ENCODE data around the gene MTCH1. TPM values are rescaled to one million over a fixed set of nuclear protein-coding genes. Genes with fewer than 3 reads are reported as not detected.

The MTCH1 gene
- total RNA-seq, 1 experiment from 2014 or later: 178 TPM

DNA sequence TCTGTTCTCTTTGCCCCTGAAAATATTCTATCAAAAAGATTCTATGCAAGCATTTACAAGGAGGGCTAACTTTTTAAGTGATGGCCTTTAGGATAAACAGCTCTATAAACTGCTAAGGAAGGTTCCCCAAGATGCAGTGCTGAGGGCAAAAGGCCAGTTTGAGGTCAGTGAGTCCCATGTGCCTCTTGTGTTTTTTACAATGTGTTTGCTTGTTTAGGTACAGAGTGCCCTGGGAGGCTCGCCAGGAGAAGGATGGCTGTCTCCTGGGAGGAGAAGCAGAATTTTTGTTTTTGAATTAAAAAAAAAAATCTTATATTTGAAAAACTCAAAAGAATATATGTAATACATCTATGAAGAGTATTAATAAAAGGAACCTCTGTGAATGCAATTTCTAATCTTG, 12.8 kb downstream of the MTCH1 start:
- no TSS peak for BruUV-seq (replicated peaks)
- Histone ChIP-seq H3K4me3 (ENCODE audit: low read depth, low read length) (no peak overlapping the region), H3K27me3 (replicated peaks; ENCODE audit: control insufficient read depth, insufficient read depth, low read length) (no peaks in the 10 kb centered on the region), H3K4me1 (no peaks in the 10 kb centered on the region), H3K36me3 (ENCODE audit: control insufficient read depth, insufficient read depth, low read length) (peaks cover 8% of the 10 kb centered on the region), H3K9me3 (no peaks in the 10 kb centered on the region)
- intact Hi-C loops (cut with micrococcal nuclease; ENCODE audit: unreplicated experiment): no loop called here
- Mint-ChIP-seq H3K4me1 (ENCODE audit: low read depth, unreplicated experiment) (no peaks in the 10 kb centered on the region), H3K27ac (ENCODE audit: unreplicated experiment) (no peak overlapping the region), H3K27me3 (ENCODE audit: insufficient read depth, unreplicated experiment) (no peaks in the 10 kb centered on the region), H3K9me3 (ENCODE audit: unreplicated experiment) (no peaks in the 10 kb centered on the region), H3K36me3 (ENCODE audit: insufficient read depth, unreplicated experiment) (peaks cover 62% of the 10 kb centered on the region), H3K4me3 (ENCODE audit: unreplicated experiment) (no peak overlapping the region)
- TF ChIP-seq, protein P1, sequence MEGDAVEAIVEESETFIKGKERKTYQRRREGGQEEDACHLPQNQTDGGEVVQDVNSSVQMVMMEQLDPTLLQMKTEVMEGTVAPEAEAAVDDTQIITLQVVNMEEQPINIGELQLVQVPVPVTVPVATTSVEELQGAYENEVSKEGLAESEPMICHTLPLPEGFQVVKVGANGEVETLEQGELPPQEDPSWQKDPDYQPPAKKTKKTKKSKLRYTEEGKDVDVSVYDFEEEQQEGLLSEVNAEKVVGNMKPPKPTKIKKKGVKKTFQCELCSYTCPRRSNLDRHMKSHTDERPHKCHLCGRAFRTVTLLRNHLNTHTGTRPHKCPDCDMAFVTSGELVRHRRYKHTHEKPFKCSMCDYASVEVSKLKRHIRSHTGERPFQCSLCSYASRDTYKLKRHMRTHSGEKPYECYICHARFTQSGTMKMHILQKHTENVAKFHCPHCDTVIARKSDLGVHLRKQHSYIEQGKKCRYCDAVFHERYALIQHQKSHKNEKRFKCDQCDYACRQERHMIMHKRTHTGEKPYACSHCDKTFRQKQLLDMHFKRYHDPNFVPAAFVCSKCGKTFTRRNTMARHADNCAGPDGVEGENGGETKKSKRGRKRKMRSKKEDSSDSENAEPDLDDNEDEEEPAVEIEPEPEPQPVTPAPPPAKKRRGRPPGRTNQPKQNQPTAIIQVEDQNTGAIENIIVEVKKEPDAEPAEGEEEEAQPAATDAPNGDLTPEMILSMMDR (IDR thresholded peaks at IDR 0.05; ENCODE audit: insufficient read depth in 1 of 2, low read depth in 1 of 2, low read length in 1 of 2, severe bottlenecking in 1 of 2, unreplicated experiment in 1 of 2): no peak
- DNase-seq: no peak
- ChIA-PET CTCF (no interaction called here), POLR2A (no interaction called here)

DNA sequence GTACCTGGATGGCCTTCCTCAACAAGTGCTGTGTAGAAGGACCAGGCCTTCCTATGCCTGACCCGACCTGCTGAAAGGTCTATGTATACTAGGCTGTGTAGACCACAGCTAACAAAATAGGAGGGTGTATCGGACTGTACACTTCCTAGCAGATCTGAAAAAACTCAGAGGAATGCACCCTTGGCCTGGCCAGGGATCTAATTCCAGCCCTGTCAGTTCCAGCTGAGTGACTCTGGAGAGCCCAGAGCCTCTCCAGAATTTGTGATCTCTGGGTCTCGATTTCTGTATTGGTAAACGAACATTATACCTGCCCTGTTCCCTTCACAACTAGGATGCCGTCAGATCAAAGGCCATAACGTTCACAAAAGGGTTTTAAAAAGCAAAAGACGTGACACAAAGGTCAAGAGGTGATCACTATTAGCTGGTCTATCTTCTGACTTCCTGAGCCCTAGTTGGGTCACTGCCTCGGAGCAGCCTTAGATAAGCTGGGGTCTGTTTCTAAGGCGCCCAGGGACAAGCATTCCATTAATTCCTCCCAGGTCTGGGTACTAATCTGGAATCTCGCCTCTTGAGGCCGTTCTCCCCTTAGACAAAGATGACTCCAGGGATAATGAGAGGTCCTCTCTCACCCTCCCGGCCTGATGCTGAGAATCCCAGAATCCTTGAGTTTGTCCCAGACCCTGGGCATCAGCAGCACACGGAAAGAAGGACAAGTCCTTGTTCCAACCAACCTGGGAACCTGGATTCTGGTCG, 13.9 kb downstream of the MTCH1 start:
- CTCF ChIA-PET: no interaction called here
- Histone ChIP-seq H3K4me1 (no peaks in the 10 kb centered on the region), H3K4me3 (ENCODE audit: low read depth, low read length) (no peak overlapping the region), H3K36me3 (ENCODE audit: control insufficient read depth, insufficient read depth, low read length) (peaks cover 10% of the 10 kb centered on the region), H3K27me3 (replicated peaks; ENCODE audit: control insufficient read depth, insufficient read depth, low read length) (no peaks in the 10 kb centered on the region), H3K9me3 (no peaks in the 10 kb centered on the region)
- BruUV-seq (replicated peaks): no TSS peak
- no peak for DNase-seq
- H3K36me3 Mint-ChIP-seq (ENCODE audit: insufficient read depth, unreplicated experiment): peaks cover 65% of the 10 kb centered on the region
- H3K9me3 Mint-ChIP-seq (ENCODE audit: unreplicated experiment): no peaks in the 10 kb centered on the region
- no peaks in the 10 kb centered on the region for H3K27me3 Mint-ChIP-seq (ENCODE audit: insufficient read depth, unreplicated experiment)
- H3K4me1 Mint-ChIP-seq (ENCODE audit: low read depth, unreplicated experiment): no peaks in the 10 kb centered on the region
- no peak overlapping the region for H3K4me3 Mint-ChIP-seq (ENCODE audit: unreplicated experiment)
- intact Hi-C loops (cut with micrococcal nuclease; ENCODE audit: unreplicated experiment): no loop called here
- H3K27ac Mint-ChIP-seq (ENCODE audit: unreplicated experiment): no peak overlapping the region
- POLR2A ChIA-PET: no interaction called here
- TF ChIP-seq, protein P1 (IDR thresholded peaks at IDR 0.05; ENCODE audit: insufficient read depth in 1 of 2, low read depth in 1 of 2, low read length in 1 of 2, severe bottlenecking in 1 of 2, unreplicated experiment in 1 of 2): no peak

DNA sequence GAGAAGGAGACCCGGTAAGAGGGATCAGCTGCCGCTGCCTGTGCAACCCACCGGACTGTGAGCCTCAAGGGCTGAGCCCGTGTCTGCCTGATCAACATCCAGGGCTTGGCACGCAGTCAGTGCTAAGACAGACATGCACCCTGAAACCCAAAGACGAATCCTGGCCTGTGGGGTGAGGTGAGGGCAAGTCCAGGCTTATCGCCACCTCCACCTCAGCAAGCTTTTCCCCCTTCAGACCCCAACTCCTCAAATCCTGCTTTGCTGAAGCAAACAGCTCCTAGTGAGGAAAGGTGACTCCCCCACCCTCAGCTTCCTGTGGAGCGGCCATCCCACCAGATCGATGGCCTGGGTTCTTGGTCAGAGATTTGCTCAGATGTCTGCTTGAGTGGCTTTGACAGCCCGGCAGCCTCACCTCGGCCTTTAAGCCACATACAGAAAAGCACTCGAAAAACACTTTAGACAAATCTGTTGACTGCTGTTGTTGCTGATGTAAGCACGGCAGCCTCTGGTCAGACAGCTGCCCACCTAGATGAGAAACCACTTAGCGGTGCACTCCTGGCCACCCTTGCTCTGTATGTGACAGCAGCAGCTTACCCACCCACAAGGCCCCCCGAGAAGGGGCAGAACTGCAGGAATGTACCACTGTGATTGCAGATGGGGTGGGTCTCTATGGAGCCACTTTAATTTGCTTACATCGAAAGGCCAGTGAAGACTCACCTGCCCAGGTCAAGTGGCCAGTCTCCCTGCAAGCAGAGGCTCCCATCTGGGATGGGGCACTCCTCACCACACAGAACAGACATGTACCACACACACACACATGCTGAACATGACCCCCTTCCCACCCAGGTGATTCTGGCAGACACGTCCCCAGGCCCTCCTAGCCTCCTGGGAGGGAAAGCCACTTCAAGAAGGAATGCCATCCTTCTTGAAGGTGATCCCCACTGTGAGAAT, 14.8 kb downstream of the MTCH1 start:
- intact Hi-C loops (cut with micrococcal nuclease; ENCODE audit: unreplicated experiment): no loop called here
- DNase-seq: no peak
- no TSS peak for BruUV-seq (replicated peaks)
- no peaks in the 10 kb centered on the region for H3K27me3 Mint-ChIP-seq (ENCODE audit: insufficient read depth, unreplicated experiment)
- H3K4me3 Mint-ChIP-seq (ENCODE audit: unreplicated experiment): no peak overlapping the region
- no peaks in the 10 kb centered on the region for H3K27me3 ChIP-seq (replicated peaks; ENCODE audit: control insufficient read depth, insufficient read depth, low read length)
- TF ChIP-seq, protein P1 (IDR thresholded peaks at IDR 0.05; ENCODE audit: insufficient read depth in 1 of 2, low read depth in 1 of 2, low read length in 1 of 2, severe bottlenecking in 1 of 2, unreplicated experiment in 1 of 2): no peak
- H3K4me1 ChIP-seq: no peaks in the 10 kb centered on the region
- ChIA-PET CTCF (interaction anchor here (1.0 kb wide), 1 partner anchor 122 kb away, joined by 3 read pairs; no protein-coding TSS in a partner anchor), POLR2A (no interaction called here)
- no peaks in the 10 kb centered on the region for H3K9me3 Mint-ChIP-seq (ENCODE audit: unreplicated experiment)
- no peaks in the 10 kb centered on the region for H3K4me1 Mint-ChIP-seq (ENCODE audit: low read depth, unreplicated experiment)
- H3K36me3 Mint-ChIP-seq (ENCODE audit: insufficient read depth, unreplicated experiment): peaks cover 59% of the 10 kb centered on the region
- no peak overlapping the region for H3K27ac Mint-ChIP-seq (ENCODE audit: unreplicated experiment)
- no peaks in the 10 kb centered on the region for H3K9me3 ChIP-seq
- peaks cover 8% of the 10 kb centered on the region for H3K36me3 ChIP-seq (ENCODE audit: control insufficient read depth, insufficient read depth, low read length)
- H3K4me3 ChIP-seq (ENCODE audit: low read depth, low read length): no peak overlapping the region
